GM18517 (cell line): ENCODE results near the gene GUK1.
A peak's percentile ranks its signal among the peaks of the same experiment; 100 is the strongest.

Source experiments
- ATAC-seq: cut with Tn5 transposase; IDR thresholded peaks from one replicate; pipeline ENCODE4 v1.9.1; 2021; ENCODE audit warnings: mild to moderate bottlenecking, moderate library complexity; ENCODE audit not compliant: unreplicated experiment

Gene GUK1

DNA sequence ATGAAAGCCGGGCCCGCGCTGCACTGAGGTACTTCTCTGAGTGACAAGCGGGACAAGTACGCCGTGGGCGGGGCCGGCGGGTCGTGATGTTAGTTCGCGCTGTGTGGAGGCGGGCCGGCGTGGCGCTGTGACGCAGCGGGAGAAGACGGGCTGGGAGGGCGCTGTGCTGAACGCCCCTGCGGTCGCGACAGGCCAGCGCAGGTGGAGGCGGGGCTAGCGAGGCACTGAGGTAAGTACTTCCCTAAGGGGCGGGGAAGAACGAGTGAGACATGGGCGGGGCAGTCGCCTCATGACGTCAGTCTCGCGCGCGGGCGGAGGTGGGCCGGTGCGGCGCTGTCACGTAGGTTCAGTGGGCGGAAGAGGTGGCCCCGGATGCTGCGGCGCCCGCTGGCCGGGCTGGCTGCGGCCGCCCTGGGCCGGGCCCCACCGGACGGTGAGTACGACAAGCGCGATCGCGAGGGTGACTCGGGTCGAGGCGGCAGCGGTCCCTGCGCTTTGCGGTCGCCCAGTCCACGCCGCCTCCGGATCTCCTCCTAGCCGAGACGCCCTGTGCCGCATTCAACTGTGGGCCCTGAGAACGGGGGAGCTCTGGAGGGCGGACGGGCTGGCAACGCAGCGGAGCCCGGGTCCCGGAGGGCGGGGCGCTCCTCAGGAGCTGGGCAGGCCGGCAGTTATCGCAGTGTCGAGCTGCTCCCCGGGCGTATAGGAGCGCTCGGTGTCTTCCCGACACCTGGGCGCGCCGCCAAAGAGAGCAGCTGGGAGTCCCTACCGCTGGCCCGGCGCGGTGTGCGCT is at the start of gene GUK1:
Gene GUK1, plus strand, starts transcription at position 349 of the 793 bp plus-strand sequence. Its CDS starts 24 bp downstream, at position 373.
- ATAC-seq = peak; percentile 93

DNA sequence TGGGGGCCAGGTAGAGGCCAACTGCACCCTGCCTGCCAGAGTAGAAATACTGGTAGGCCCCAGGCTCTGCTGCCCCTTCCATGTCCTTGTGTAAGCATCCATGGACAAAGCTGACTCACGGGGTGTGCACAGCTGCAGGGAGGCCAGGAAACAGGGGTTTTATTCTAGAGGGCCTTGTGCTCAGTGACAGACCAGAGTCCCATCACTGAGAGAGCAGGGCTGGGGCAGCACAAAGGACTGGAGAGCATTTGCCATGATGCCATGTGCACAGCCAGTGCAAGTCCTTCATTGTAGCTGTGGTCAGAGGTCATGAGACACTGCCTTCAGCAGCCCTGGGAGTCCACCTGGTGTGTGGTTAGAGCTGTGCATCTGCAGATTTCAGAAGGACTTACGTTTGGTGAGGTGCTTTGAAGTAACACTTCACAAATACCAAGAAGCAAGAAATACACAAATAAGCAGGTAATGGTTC is 49.4 kb upstream of the GUK1 start:
- no peak for ATAC-seq

- no peak for ATAC-seq
Observed at GRCh38 chr1:228091084-228091483, 49.0 kb upstream of the GUK1 start.

GRCh38 chr1:228092342-228093049 is 47.6 kb upstream of the GUK1 start:
- ATAC-seq = no peak

GRCh38 chr1:228093050-228093906 is 46.8 kb upstream of the GUK1 start:
- ATAC-seq = no peak

DNA sequence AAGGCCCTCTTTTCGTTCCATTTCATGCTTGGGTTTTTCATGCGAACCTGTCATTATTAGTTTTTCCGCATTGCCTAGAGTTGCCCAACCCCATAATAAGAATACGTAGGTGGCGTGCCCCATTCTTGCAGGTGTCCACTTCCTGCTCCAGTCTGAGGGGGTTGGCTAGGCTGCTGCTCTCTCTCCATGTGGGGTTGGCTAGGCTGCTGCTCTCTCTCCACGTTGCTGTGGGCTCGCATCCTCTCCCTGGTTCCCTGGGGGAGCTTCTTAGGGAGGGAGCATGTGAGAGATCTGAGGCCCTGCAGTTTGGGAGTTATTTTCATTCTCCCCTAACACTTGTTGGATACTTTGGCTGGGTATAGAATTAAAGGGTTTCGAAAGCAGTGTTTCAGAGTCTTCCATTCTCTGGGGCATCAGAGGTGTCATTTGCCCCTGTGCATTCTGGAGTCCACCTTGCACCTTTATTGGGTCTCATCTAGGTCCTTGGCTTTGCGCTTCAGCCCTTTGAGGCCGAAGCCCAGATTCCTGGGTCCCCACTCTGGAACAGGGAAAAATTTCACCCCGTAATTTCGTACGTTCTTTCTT is 45.6 kb upstream of the GUK1 start:
- ATAC-seq = no peak

GRCh38 chr1:228095161-228095560 is 44.9 kb upstream of the GUK1 start:
- ATAC-seq = no peak

- no peak for ATAC-seq
Observed at GRCh38 chr1:228095938-228096337, 44.1 kb upstream of the GUK1 start.

DNA sequence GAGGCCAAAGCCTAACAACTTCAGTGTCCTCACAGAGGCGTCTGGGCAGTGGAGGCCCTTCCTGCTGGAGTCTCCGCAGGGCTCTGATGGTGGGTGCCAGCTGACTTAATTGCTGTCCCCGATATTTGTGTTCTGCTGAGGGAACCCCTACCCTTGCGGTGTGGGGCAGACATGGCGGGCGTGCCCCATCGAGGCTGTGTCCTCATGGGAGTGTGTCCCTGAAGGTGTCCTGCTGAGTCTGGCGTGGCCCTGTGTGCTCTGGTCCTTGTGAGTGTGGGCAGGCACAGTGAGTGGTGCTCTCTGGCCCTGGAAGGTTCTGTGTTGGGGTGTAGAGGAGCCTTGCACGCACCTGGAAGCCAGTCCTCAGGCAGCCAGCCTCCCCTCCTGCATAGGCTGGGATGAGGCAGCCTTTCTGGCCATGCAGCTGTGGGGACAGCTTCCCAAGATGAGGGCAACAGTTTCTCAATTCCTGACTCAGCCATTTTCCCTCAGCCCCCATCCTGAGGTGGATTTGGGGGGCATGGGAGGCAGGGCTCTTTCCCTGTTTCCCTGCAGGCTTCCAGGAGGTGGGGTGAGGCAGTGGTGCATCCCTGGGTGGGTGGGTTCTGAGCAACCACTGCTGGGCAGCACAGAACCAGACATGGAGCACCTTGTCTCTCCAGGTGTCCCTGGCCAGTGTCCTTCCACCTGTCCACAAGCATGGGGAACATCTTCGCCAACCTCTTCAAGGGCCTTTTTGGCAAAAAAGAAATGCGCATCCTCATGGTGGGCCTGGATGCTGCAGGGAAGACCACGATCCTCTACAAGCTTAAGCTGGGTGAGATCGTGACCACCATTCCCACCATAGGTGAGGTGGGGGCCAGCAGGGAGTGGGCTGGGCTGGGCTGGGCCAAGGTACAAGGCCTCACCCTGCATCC is 43.4 kb upstream of the GUK1 start:
- ATAC-seq = no peak

DNA sequence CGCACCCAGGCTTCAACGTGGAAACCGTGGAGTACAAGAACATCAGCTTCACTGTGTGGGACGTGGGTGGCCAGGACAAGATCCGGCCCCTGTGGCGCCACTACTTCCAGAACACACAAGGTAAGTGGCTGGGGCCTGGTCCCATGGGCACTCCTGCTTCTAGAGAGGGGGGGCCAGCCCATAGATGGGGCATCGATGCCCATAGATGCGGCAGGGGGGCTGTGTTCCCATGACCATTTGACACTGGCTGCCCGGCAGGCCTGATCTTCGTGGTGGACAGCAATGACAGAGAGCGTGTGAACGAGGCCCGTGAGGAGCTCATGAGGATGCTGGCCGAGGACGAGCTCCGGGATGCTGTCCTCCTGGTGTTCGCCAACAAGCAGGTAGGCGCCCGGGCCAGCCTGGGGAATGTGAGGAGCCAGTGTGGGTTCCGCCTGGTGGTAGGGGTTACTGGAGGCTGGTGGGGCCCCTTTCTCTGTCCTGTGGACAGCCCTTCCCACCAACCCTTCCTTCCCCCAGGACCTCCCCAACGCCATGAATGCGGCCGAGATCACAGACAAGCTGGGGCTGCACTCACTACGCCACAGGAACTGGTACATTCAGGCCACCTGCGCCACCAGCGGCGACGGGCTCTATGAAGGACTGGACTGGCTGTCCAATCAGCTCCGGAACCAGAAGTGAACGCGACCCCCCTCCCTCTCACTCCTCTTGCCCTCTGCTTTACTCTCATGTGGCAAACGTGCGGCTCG is 42.6 kb upstream of the GUK1 start:
- ATAC-seq = no peak

- ATAC-seq = no peak
Observed at GRCh38 chr1:228098323-228098931, 41.7 kb upstream of the GUK1 start.

GRCh38 chr1:228099331-228099732 is 40.7 kb upstream of the GUK1 start:
- no peak for ATAC-seq

- no peak for ATAC-seq
Observed at GRCh38 chr1:228100822-228101613, 39.1 kb upstream of the GUK1 start.

DNA sequence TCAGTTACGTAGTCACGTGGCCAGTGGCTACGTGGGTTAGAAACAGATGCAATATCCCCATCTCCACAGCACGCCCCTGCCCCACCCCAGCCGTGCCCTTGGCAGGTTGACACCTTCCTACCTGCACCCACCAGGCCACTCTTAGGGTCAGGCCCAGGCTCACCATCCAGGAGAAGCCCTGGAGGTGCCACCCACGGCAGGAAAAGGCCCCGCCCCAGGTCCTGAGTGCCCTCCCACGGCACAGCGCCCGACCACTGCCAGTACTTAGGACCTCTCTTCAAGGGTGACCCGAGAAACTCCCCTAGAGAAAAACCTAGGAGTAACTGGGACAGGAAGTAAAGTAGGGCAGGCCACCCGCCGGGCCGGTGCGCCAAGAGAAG is 38.5 kb upstream of the GUK1 start:
- ATAC-seq = no peak

- no peak for ATAC-seq
Observed at GRCh38 chr1:228101994-228102790, 37.9 kb upstream of the GUK1 start.

GRCh38 chr1:228102791-228103620 is 37.1 kb upstream of the GUK1 start, which contains the start of gene C1orf35:
Gene C1orf35, minus strand, starts transcription at chr1:228103325. Its CDS starts 98 bp downstream, at chr1:228103227.
- ATAC-seq = peak; percentile 61
